Heart left ventricle (tissue), 16 donors: ENCODE results near the gene LAMP1. TPM values are rescaled to one million over a fixed set of nuclear protein-coding genes. Genes with fewer than 3 reads are reported as not detected.

Source experiments
- ATAC-seq, 4 donors: fragments of 200-7000 bp; cut with Tn5 transposase; one replicate each; pipeline ENCODE4 v1.9.1; 2020 to 2022; ENCODE audit warnings: moderate library complexity in 4 of 4, mild to moderate bottlenecking in 3 of 4, moderate number of reproducible peaks in 1 of 4
- DNase-seq, 5 donors: peaks; one replicate each; pipeline ENCODE4 v3.0.0-alpha.2; 2020
- H3K27ac ChIP-seq, 12 donors: fragments of 200-600 bp; sonication (generic) in 4 of 12; one replicate each; pipeline versions ENCODE4 v1.5.0 to v1.8.0; 2016 to 2022; ENCODE audit warnings: mild to moderate bottlenecking in 2 of 12
- H3K27me3 ChIP-seq, 9 donors: fragments of 200-600 bp; sonication (generic) in 2 of 9; one replicate each; pipeline versions ENCODE4 v1.5.1 to v1.8.0; 2016 to 2022; ENCODE audit warnings: mild to moderate bottlenecking in 3 of 9
- H3K36me3 ChIP-seq, 9 donors: fragments of 200-600 bp; sonication (generic) in 2 of 9; one replicate each; pipeline versions ENCODE4 v1.5.0 to v1.8.0; 2018 to 2022; ENCODE audit warnings: mild to moderate bottlenecking in 2 of 9
- H3K4me1 ChIP-seq, 12 donors: fragments of 200-600 bp; sonication (generic) in 4 of 12; one replicate each; pipeline versions ENCODE4 v1.5.0 to v1.8.0; 2016 to 2022; ENCODE audit warnings: mild to moderate bottlenecking in 3 of 12
- H3K4me3 ChIP-seq, 12 donors: fragments of 200-600 bp; sonication (generic) in 4 of 12; one replicate each; pipeline versions ENCODE4 v1.5.0 to v1.8.0; 2017 to 2022; ENCODE audit warnings: mild to moderate bottlenecking in 9 of 12, moderate library complexity in 4 of 12
- H3K9me3 ChIP-seq, 12 donors: fragments of 200-600 bp; sonication (generic) in 4 of 12; one replicate each; pipeline versions ENCODE4 v1.5.0 to v1.8.0; 2016 to 2022; ENCODE audit warnings: mild to moderate bottlenecking in 1 of 12
- CTCF ChIP-seq, 12 donors: fragments of 200-600 bp; sonication (generic) in 4 of 12; IDR thresholded peaks; one replicate each; pipeline versions ENCODE4 v1.5.0 to v1.8.0; 2018 to 2022; ENCODE audit warnings: antibody characterized with exemption in 12 of 12, mild to moderate bottlenecking in 5 of 12
- POLR2A ChIP-seq, 2 donors: fragments of 450-650 bp; IDR thresholded peaks; one replicate each; pipeline ENCODE4 v1.6.1; 2017; ENCODE audit warnings: antibody characterized with exemption in 2 of 2, mild to moderate bottlenecking in 2 of 2, moderate library complexity in 2 of 2
- WGBS, 4 donors: extraction: QIAGEN DNeasy Blood & Tissue Kit in 2 of 4; methylation state at CpG; one replicate each; pipeline versions ENCODE4 v1.1.5 to v1.1.7; 2013 to 2018; 5-methylcytosine and 5-hydroxymethylcytosine counted together
- intact Hi-C, 10 donors: fragments of 100-400 bp; cut with DNase I; formaldehyde crosslinking; loops; one replicate each; pipeline versions ENCODE4 v1.11.1 to v1.14.2; 2022
- polyA plus RNA-seq, 2 donors: library from polyadenylated mRNA; stranded (reverse); fragments of 200-250 nt; gene quantifications; one replicate each; pipeline ENCODE4 v1.2.3, GENCODE V29; 2013
- total RNA-seq, 9 donors: library from RNA; depleted of rRNA in 2 of 9; stranded (reverse); fragments of >200 nt in 2 of 9; fragmentation: NEBNext Ultra II Directional in 3 of 9; extraction: Animal tissue kit (Norgen Biotek cat#: 25700) in 3 of 9; gene quantifications; one replicate each; pipeline versions ENCODE4 v1.1.0 to v1.2.4, GENCODE V29; 2016 to 2023
- donor health status: ischemic (EF 13 %, LVEDD 7.1; RV severe dilation, severe dysfunction).
- donor health status: healthy with polysubstance abuse.
- donor health status: DM: no; HTN: yes; CAD: no.
- donor health status: DM: no; HTN: no; CAD: no.
- donor health status: ischemic (EF 25% LVEDD 6.9; RV normal size, moderate dysfunction).
- donor health status: ischemic (EF 25% LVEDD 5.7; RV mildly dilated, moderate dysfunction).
- donor health status: healthy.
- donor health status: DM: yes; HTN: yes; CAD: no.
- donor health status: ischemic (EF 35%, LVEDD 5.7; RV mildly dilated, moderate dysfunction).
- donor health status: nonischemic (EF 11% LVEDD 7.7; RV severe dilation, severe dysfunction).
- donor health status: DM: yes; HTN: yes; CAD: no.
- donor health status: PGD.
- donor health status: ischemic (EF 29% LVEDD 5.4; RV normal size, mild dysfunction).
- donor health status: nonischemic (EF 23%, LVEDD 6.1; RV moderate dilation, normal function).

LAMP1 gene
- total and polyA plus RNA-seq, 11 donors = 41.4 to 214 (median 97.6) TPM

- no peaks in the 10 kb centered on the region for H3K9me3 ChIP-seq
- WGBS, 4 donors = 88 to 92% (median 89%) methylated on average over 12 of the region's 12 CpGs
- no peak overlapping the region for H3K4me3 ChIP-seq
- intact Hi-C loops = no loop called here
- H3K27me3 ChIP-seq = no peaks in the 10 kb centered on the region
- ATAC-seq = no peak
- peaks cover 0 to 14% (median 1%) of the 10 kb centered on the region in 12 donors for H3K4me1 ChIP-seq
- H3K27ac ChIP-seq = no peak overlapping the region
- no peak for DNase-seq
- peaks cover 0 to 13% (median 6%) of the 10 kb centered on the region in 9 donors for H3K36me3 ChIP-seq
- no peak for TF ChIP-seq POLR2A (IDR thresholded peaks at IDR 0.05)
- no peak for TF ChIP-seq CTCF (IDR thresholded peaks at IDR 0.05)
These were observed 31.8 kb downstream of the LAMP1 start for GRCh38 chr13:113328851-113329250.

GRCh38 chr13:113329656-113330312 lies 32.7 kb downstream of the LAMP1 start:
- no peak overlapping the region for H3K27ac ChIP-seq
- no peak overlapping the region for H3K4me3 ChIP-seq
- H3K9me3 ChIP-seq = no peaks in the 10 kb centered on the region
- no peak for ATAC-seq
- WGBS, 4 donors = 84 to 89% (median 88%) methylated on average over 22 of the region's 22 CpGs
- intact Hi-C loops = no loop called here
- peaks cover 0 to 14% (median 1%) of the 10 kb centered on the region in 12 donors for H3K4me1 ChIP-seq
- TF ChIP-seq POLR2A (IDR thresholded peaks at IDR 0.05) (no peak), CTCF (IDR thresholded peaks at IDR 0.05) (no peak)
- DNase-seq = no peak
- no peaks in the 10 kb centered on the region for H3K27me3 ChIP-seq
- peaks cover 0 to 4% (median 0%) of the 10 kb centered on the region in 9 donors for H3K36me3 ChIP-seq

- H3K27me3 ChIP-seq = no peaks in the 10 kb centered on the region
- no peak overlapping the region for H3K4me3 ChIP-seq
- ATAC-seq (no peak), DNase-seq (no peak)
- no peaks in the 10 kb centered on the region for H3K9me3 ChIP-seq
- TF ChIP-seq CTCF (IDR thresholded peaks at IDR 0.05) (no peak), POLR2A (IDR thresholded peaks at IDR 0.05) (no peak)
- H3K27ac ChIP-seq = no peak overlapping the region
- H3K4me1 ChIP-seq = peaks cover 0 to 7% (median 0%) of the 10 kb centered on the region in 12 donors
- WGBS, 4 donors = 90 to 93% (median 92%) methylated on average over 7 to 12 of the region's 12 CpGs
- H3K36me3 ChIP-seq = no peaks in the 10 kb centered on the region
- intact Hi-C loops = no loop called here
These were observed 35.6 kb downstream of the LAMP1 start for GRCh38 chr13:113332615-113333014.

- H3K4me1 ChIP-seq = peaks cover 0 to 3% (median 0%) of the 10 kb centered on the region in 12 donors
- WGBS, 4 donors = 91 to 94% (median 92%) methylated on average over 14 of the region's 14 CpGs
- no peak overlapping the region for H3K4me3 ChIP-seq
- no peaks in the 10 kb centered on the region for H3K36me3 ChIP-seq
- TF ChIP-seq POLR2A (IDR thresholded peaks at IDR 0.05) = no peak
- no peak for TF ChIP-seq CTCF (IDR thresholded peaks at IDR 0.05)
- ATAC-seq (no peak), DNase-seq (no peak)
- no peaks in the 10 kb centered on the region for H3K27me3 ChIP-seq
- H3K9me3 ChIP-seq = no peaks in the 10 kb centered on the region
- H3K27ac ChIP-seq = no peak overlapping the region
- intact Hi-C loops = no loop called here
These were observed 36.0 kb downstream of the LAMP1 start for GRCh38 chr13:113333076-113333475.
